ENCODE data around the gene CLIP3. TPM values are rescaled to one million over a fixed set of nuclear protein-coding genes. Genes with fewer than 3 reads are reported as not detected.

CLIP3 gene
- total and polyA plus RNA-seq, 2 of the 13 experiments (the other 11 are each of a cell fraction or from before 2014, with no cell fraction given), result 0.15 to 1.2 TPM

DNA sequence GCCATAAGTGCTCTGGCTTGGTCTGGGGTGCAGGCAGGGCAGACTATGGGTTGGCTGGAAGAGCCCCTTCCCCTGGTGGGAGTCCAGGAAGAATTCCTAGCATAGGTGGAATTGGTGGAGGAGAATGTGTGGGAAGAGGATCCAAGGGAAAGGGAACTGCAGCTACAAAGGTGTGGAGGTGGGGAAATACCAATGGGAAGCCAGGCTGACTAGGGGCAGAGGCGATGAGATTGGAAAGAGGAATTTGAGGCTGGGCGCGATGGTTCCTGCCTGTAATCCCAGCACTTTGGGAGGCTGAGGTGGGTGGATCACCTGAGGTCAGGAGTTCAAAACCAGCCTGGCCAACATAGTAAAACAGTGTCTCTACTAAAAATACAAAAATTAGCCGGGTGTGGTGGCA, 42.5 kb downstream of the CLIP3 start:
- in situ Hi-C loops (cut with HindIII; ENCODE audit: extremely low pct_ligation_motif_present, low pct_unique_long_range_greater_than_20kb) (no loop called here), intact Hi-C loops (cut with micrococcal nuclease; ENCODE audit: unreplicated experiment) (no loop called here)
- Histone ChIP-seq H3K79me2 (ENCODE audit: insufficient read depth, low read length) (peaks cover 1% of the 10 kb centered on the region), H3K9ac (ENCODE audit: insufficient read depth, low read depth, low read length) (no peak overlapping the region), H3K36me3 (replicated peaks in 1 of 2; ENCODE audit: control insufficient read depth in 1 of 2, insufficient read depth in 2 of 2, low read length in 2 of 2) (no peaks in the 10 kb centered on the region), H3K4me1 (ENCODE audit: insufficient read depth, low read length) (peaks cover 26% of the 10 kb centered on the region), H3K4me3 (replicated peaks in 1 of 3; ENCODE audit: insufficient read depth in 1 of 3, low read depth in 2 of 3, low read length in 3 of 3) (no peak overlapping the region), H3K4me2 (ENCODE audit: low read depth, low read length) (no peak overlapping the region), H3K27ac (ENCODE audit: extremely low read length, insufficient read depth, low read length) (no peak overlapping the region), H2AFZ (ENCODE audit: low read length) (no peak overlapping the region), H3K9me3 (ENCODE audit: low read length) (no peaks in the 10 kb centered on the region), H3K27me3 (ENCODE audit: control insufficient read depth in 1 of 2, insufficient read depth in 2 of 2, low read length in 2 of 2) (peaks cover 0 to 18% of the 10 kb centered on the region in 2 experiments; a peak in 3 of 5 replicates), H4K20me1 (ENCODE audit: insufficient read depth, low read length) (no peaks in the 10 kb centered on the region)
- ATAC-seq, result no peak
- 55% methylated on average over 4 of the region's 4 CpGs for WGBS (ENCODE audit: low lambda C conversion rate)
- DNase-seq (ENCODE audit: low spot score), result no peak
- CTCF ChIA-PET (ENCODE audit: low intra/inter-chr PET ratio, low total read pairs), result no interaction called here
- no TSS peak for BruUV-seq (replicated peaks)
- FAIRE-seq, result no peak
- POLR2A ChIA-PET, result no interaction called here
- TF ChIP-seq ARID2 (CRISPR knock-in tag; IDR thresholded peaks at IDR 0.05; ENCODE audit: borderline replicate concordance) (no peak), TP53 (CRISPR knock-in tag; conservative IDR thresholded peaks at IDR 0.05) (no peak), ZNF33A (CRISPR knock-in tag; IDR thresholded peaks at IDR 0.05; ENCODE audit: borderline replicate concordance) (no peak), ZSCAN25 (CRISPR knock-in tag; IDR thresholded peaks at IDR 0.05) (no peak), ARNT (IDR thresholded peaks at IDR 0.05) (no peak), IKZF4 (CRISPR knock-in tag; IDR thresholded peaks at IDR 0.05; ENCODE audit: borderline replicate concordance, low read depth, not compliant biosample characterization) (no peak), ZNF251 (CRISPR knock-in tag; IDR thresholded peaks at IDR 0.05) (no peak), ZNF766 (CRISPR knock-in tag; IDR thresholded peaks at IDR 0.05; ENCODE audit: borderline replicate concordance) (no peak), SMC3 (IDR thresholded peaks at IDR 0.05; ENCODE audit: low read length) (no peak), CHCHD3 (CRISPR knock-in tag; IDR thresholded peaks at IDR 0.05) (no peak)
- TF ChIP-seq, protein P1, sequence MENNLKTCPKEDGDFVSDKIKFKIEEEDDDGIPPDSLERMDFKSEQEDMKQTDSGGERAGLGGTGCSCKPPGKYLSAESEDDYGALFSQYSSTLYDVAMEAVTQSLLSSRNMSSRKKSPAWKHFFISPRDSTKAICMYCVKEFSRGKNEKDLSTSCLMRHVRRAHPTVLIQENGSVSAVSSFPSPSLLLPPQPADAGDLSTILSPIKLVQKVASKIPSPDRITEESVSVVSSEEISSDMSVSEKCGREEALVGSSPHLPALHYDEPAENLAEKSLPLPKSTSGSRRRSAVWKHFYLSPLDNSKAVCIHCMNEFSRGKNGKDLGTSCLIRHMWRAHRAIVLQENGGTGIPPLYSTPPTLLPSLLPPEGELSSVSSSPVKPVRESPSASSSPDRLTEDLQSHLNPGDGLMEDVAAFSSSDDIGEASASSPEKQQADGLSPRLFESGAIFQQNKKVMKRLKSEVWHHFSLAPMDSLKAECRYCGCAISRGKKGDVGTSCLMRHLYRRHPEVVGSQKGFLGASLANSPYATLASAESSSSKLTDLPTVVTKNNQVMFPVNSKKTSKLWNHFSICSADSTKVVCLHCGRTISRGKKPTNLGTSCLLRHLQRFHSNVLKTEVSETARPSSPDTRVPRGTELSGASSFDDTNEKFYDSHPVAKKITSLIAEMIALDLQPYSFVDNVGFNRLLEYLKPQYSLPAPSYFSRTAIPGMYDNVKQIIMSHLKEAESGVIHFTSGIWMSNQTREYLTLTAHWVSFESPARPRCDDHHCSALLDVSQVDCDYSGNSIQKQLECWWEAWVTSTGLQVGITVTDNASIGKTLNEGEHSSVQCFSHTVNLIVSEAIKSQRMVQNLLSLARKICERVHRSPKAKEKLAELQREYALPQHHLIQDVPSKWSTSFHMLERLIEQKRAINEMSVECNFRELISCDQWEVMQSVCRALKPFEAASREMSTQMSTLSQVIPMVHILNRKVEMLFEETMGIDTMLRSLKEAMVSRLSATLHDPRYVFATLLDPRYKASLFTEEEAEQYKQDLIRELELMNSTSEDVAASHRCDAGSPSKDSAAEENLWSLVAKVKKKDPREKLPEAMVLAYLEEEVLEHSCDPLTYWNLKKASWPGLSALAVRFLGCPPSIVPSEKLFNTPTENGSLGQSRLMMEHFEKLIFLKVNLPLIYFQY (CRISPR knock-in tag; IDR thresholded peaks at IDR 0.05; ENCODE audit: borderline replicate concordance), result no peak
- TF ChIP-seq, protein P2, sequence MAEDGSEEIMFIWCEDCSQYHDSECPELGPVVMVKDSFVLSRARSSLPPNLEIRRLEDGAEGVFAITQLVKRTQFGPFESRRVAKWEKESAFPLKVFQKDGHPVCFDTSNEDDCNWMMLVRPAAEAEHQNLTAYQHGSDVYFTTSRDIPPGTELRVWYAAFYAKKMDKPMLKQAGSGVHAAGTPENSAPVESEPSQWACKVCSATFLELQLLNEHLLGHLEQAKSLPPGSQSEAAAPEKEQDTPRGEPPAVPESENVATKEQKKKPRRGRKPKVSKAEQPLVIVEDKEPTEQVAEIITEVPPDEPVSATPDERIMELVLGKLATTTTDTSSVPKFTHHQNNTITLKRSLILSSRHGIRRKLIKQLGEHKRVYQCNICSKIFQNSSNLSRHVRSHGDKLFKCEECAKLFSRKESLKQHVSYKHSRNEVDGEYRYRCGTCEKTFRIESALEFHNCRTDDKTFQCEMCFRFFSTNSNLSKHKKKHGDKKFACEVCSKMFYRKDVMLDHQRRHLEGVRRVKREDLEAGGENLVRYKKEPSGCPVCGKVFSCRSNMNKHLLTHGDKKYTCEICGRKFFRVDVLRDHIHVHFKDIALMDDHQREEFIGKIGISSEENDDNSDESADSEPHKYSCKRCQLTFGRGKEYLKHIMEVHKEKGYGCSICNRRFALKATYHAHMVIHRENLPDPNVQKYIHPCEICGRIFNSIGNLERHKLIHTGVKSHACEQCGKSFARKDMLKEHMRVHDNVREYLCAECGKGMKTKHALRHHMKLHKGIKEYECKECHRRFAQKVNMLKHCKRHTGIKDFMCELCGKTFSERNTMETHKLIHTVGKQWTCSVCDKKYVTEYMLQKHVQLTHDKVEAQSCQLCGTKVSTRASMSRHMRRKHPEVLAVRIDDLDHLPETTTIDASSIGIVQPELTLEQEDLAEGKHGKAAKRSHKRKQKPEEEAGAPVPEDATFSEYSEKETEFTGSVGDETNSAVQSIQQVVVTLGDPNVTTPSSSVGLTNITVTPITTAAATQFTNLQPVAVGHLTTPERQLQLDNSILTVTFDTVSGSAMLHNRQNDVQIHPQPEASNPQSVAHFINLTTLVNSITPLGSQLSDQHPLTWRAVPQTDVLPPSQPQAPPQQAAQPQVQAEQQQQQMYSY (CRISPR knock-in tag; IDR thresholded peaks at IDR 0.05), result no peak
- TF ChIP-seq, protein P3, sequence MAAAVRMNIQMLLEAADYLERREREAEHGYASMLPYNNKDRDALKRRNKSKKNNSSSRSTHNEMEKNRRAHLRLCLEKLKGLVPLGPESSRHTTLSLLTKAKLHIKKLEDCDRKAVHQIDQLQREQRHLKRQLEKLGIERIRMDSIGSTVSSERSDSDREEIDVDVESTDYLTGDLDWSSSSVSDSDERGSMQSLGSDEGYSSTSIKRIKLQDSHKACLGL (CRISPR knock-in tag; IDR thresholded peaks at IDR 0.05), result no peak
- TF ChIP-seq, protein P4, sequence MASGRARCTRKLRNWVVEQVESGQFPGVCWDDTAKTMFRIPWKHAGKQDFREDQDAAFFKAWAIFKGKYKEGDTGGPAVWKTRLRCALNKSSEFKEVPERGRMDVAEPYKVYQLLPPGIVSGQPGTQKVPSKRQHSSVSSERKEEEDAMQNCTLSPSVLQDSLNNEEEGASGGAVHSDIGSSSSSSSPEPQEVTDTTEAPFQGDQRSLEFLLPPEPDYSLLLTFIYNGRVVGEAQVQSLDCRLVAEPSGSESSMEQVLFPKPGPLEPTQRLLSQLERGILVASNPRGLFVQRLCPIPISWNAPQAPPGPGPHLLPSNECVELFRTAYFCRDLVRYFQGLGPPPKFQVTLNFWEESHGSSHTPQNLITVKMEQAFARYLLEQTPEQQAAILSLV (CRISPR knock-in tag; IDR thresholded peaks at IDR 0.05; ENCODE audit: borderline replicate concordance), result no peak
- TF ChIP-seq, protein P5, sequence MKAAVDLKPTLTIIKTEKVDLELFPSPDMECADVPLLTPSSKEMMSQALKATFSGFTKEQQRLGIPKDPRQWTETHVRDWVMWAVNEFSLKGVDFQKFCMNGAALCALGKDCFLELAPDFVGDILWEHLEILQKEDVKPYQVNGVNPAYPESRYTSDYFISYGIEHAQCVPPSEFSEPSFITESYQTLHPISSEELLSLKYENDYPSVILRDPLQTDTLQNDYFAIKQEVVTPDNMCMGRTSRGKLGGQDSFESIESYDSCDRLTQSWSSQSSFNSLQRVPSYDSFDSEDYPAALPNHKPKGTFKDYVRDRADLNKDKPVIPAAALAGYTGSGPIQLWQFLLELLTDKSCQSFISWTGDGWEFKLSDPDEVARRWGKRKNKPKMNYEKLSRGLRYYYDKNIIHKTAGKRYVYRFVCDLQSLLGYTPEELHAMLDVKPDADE (CRISPR knock-in tag; IDR thresholded peaks at IDR 0.05), result no peak

Data from HepG2 (cell line).